GM12865 (cell line): ENCODE measurements around the gene DNAH17.

Experiments
- DNase-seq: peaks from one replicate; pipeline ENCODE4 v3.0.0; 2010; ENCODE audit warnings: low read depth
- H3K4me3 ChIP-seq: 2 replicates; pipeline ENCODE4 v1.5.1; 2011; ENCODE audit warnings: mild to moderate bottlenecking, low read depth, low read length, control low read depth
- CTCF ChIP-seq: IDR thresholded peaks from 2 replicates; pipeline ENCODE4 v1.5.1; 2011; ENCODE audit warnings: low read length, control low read depth, low read depth, inconsistent platforms; ENCODE audit not compliant: insufficient read depth; ENCODE audit errors: missing control alignments

The DNAH17 gene

DNA sequence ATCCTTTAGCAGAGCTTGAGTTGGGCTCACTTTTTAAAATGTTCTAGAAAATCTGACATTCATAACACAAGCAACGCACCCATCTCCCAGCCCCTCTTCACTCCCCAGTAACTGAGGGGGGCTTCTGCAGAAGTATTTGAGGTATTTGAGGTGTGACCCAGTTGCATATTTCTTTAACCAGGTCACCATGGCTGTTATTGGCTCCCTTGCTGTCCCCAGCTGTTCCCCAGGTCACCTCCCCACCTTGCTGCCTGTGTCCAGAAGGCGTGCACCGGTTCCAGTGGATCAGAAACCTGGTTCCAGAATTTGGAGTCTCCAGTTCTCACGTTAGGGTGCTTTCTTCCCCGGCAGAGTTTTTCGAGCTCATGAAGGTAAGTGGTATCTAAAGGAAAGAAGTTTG, 184.9 kb downstream of the DNAH17 start:
- TF ChIP-seq CTCF = no peak
- no peak for DNase-seq
- no peak overlapping the region for H3K4me3 ChIP-seq

- no peak for TF ChIP-seq CTCF
- no peak for DNase-seq
- H3K4me3 ChIP-seq = no peak overlapping the region
Measured at GRCh38 chr17:78391843-78392242, 185.4 kb downstream of the DNAH17 start.

DNA sequence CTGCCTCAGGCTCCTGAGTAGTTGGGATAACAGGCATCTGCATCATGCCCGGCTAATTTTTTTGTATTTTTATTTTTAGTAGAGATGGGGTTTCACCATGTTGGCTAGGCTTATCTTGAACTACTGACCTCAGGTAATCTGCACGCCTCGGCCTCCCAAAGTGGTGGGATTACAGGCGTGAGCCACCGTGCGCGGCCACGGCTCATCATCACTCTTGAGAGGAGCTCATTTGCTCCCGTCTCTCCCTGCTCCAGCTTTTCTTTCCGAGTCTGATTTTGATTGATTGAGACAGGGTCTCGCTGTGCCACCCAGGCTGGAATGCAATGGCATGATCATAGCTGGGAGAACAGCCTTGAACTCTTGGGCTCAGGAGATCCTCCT, 186.2 kb downstream of the DNAH17 start:
- DNase-seq = no peak
- no peak for TF ChIP-seq CTCF
- H3K4me3 ChIP-seq = no peak overlapping the region

DNA sequence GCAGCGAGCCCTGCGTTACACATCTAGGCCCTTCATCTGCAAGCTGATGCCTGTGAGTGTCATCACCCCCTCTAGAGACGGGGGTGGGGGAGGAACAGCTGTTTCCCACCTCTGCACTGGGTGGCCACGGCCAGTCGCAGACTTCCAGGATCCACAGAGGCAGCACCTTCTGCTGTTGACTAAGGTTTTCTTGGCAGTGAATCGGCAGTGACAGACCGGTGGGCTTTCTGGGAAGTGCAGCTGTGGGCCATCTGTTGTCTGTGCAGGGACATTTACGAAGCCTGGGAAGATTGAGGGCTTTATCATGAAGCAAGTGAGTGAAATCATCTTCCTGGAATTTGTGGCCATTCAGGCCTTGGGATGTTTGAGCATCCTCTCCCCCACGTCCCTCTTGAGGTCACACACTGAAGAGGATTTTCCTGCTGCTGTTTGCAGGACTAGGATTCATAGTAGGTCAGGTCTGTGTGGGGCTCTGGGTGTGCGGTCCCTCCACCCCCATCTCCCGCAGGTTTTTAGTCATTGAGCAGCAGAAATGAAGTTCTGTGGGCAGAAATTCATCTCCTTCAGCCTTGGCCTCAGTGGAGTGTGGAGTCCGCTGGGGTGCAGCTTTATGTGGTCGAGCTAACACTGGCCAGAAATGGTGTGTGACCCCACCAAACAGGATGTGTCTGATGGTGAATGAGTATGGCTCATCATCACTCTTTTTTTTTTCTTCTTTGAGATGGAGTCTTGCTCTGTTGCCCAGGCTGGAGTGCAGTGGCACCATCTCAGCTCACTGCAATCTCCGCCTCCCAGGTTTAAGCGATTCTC, 186.8 kb downstream of the DNAH17 start:
- no peak for TF ChIP-seq CTCF
- no peak overlapping the region for H3K4me3 ChIP-seq
- DNase-seq = no peak

DNA sequence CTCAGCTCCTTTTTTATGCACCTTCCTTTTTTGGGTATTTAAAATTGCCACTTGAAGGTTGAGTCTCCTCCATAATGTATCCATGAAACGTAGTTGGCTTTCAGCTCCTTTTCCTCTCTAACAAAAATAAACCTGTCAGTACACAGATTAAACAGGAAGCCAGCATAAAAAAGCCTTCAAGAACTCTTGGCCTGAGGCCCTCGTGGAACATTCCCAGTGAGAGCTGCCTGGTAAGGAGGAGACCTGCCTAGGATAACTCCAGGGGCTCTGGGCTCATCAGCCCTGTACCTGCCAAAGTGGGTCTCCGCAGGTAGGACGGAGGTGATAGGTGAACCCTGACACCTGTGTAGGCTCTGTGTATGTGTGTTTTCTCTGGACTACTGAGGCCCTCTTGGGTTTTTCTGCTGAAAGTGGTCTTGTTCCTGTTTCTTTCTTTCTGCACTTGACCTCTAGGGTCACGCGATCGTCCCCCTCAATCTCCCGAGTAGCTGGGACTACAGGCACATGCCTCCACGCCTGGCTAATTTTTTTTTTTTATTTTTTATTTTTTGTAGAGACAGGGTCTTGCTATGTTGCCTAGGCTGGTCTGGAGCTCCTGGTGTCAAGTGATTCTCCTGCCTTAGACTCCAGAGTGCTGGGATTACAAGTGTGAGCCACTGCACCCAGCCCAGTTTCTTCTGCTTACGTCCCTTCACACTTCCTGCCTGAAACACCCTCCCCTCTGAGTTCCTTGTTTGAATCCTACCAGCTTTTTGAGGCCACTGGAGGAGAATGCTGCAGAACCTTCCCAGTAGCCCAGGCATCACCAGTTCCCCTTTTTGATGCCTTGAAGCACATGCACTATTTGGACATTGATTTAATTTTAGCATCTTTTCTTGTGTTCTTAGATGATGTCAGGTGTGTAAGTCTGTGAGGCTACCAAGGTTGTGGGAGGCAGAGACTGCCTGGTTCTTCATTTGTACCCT, 188.9 kb downstream of the DNAH17 start:
- no peak for TF ChIP-seq CTCF
- DNase-seq = peak; percentile 73

DNA sequence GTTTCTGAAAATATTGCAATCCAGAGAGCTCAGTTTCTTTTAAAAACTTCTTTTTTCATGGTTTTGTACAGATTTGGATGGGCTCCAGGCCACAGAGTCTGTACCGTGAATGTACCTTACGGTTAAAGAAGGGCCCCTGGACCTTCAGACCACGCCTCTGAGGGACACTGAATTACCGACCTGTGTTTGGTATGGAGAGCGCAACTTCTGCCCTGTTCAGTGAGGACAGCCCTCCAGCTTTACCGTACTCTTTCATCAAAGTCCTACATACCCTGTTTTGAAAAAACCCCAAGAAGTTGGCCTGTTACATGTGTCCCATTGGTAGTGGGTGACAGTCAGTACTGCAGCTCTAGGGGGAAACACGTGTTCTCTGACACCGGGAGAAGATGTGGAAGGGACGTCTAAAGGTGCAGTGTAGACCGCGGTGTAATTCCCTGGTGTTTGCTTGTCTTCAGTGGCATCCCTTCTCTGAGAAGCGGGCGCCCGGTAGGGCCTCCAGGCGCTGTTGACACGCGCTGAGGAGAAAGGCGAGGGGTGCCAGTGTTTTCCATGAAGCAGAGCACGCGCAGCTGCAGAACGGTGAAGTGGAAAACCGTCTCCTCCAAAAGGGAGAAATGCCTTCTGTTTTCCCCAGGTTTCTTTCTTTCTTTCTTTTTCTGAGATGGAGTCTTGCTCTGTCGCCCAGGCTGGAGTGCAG, 192.6 kb downstream of the DNAH17 start:
- peak overlapping the region; percentile 1 for H3K4me3 ChIP-seq
- TF ChIP-seq CTCF = no peak
- no peak for DNase-seq

More for the DNA sequence above, 188.9 kb downstream of the DNAH17 start:
- no peak overlapping the region for H3K4me3 ChIP-seq
